ENCODE data around the gene PACRG.

Gene PACRG

GRCh38 chr6:163262080-163262479 is 534.3 kb downstream of the PACRG start:
- TF ChIP-seq MAX (IDR thresholded peaks at IDR 0.05): no peak
- no peak for TF ChIP-seq TCF12 (IDR thresholded peaks at IDR 0.05; ENCODE audit: low read depth)
- TF ChIP-seq TEAD4 (IDR thresholded peaks at IDR 0.05): no peak
- TF ChIP-seq EGR1 (IDR thresholded peaks at IDR 0.05): no peak
- TF ChIP-seq REST (IDR thresholded peaks at IDR 0.05; ENCODE audit: low read depth): no peak

GRCh38 chr6:163263196-163263595 is 535.4 kb downstream of the PACRG start:
- TF ChIP-seq EP300 (IDR thresholded peaks at IDR 0.05; ENCODE audit: borderline replicate concordance): no peak
- TF ChIP-seq CEBPB (IDR thresholded peaks at IDR 0.05): no peak
- no peak for TF ChIP-seq YY1 (IDR thresholded peaks at IDR 0.05; ENCODE audit: low read depth)
- no peak for TF ChIP-seq CREB1 (IDR thresholded peaks at IDR 0.05; ENCODE audit: low read depth)
- no peak for TF ChIP-seq TEAD4 (IDR thresholded peaks at IDR 0.05)
- no peak for TF ChIP-seq TAF1 (IDR thresholded peaks at IDR 0.05; ENCODE audit: low read depth)
- no peak for TF ChIP-seq EGR1 (IDR thresholded peaks at IDR 0.05)
- TF ChIP-seq NFIC (IDR thresholded peaks at IDR 0.05): no peak
- TF ChIP-seq USF1 (IDR thresholded peaks at IDR 0.05): no peak
- TF ChIP-seq RAD21 (IDR thresholded peaks at IDR 0.05; ENCODE audit: low read depth): no peak
- TF ChIP-seq ZBTB7A (IDR thresholded peaks at IDR 0.05; ENCODE audit: low read depth): no peak
- TF ChIP-seq MAX (IDR thresholded peaks at IDR 0.05): no peak
- no peak for TF ChIP-seq FOXM1 (IDR thresholded peaks at IDR 0.05; ENCODE audit: borderline replicate concordance, low read depth)
- no peak for TF ChIP-seq REST (IDR thresholded peaks at IDR 0.05; ENCODE audit: low read depth)

GRCh38 chr6:163263998-163264661 is 536.4 kb downstream of the PACRG start:
- TF ChIP-seq CREB1 (IDR thresholded peaks at IDR 0.05; ENCODE audit: low read depth) (no peak), RAD21 (IDR thresholded peaks at IDR 0.05; ENCODE audit: low read depth) (no peak), YY1 (IDR thresholded peaks at IDR 0.05; ENCODE audit: low read depth) (no peak), TCF12 (IDR thresholded peaks at IDR 0.05; ENCODE audit: low read depth) (no peak), CEBPB (IDR thresholded peaks at IDR 0.05) (no peak), USF1 (IDR thresholded peaks at IDR 0.05) (no peak), MAX (IDR thresholded peaks at IDR 0.05) (no peak), TAF1 (IDR thresholded peaks at IDR 0.05; ENCODE audit: low read depth) (no peak)

GRCh38 chr6:163264662-163265035 is 536.9 kb downstream of the PACRG start:
- TF ChIP-seq EP300 (IDR thresholded peaks at IDR 0.05; ENCODE audit: borderline replicate concordance) (no peak), RAD21 (IDR thresholded peaks at IDR 0.05; ENCODE audit: low read depth) (no peak), USF1 (IDR thresholded peaks at IDR 0.05) (no peak), ZBTB7A (IDR thresholded peaks at IDR 0.05; ENCODE audit: low read depth) (no peak), CREB1 (IDR thresholded peaks at IDR 0.05; ENCODE audit: low read depth) (no peak), YY1 (IDR thresholded peaks at IDR 0.05; ENCODE audit: low read depth) (no peak), TEAD4 (IDR thresholded peaks at IDR 0.05) (no peak), REST (IDR thresholded peaks at IDR 0.05; ENCODE audit: low read depth) (no peak), EGR1 (IDR thresholded peaks at IDR 0.05) (no peak), TAF1 (IDR thresholded peaks at IDR 0.05; ENCODE audit: low read depth) (no peak), TCF12 (IDR thresholded peaks at IDR 0.05; ENCODE audit: low read depth) (no peak), NFIC (IDR thresholded peaks at IDR 0.05) (no peak), FOXM1 (IDR thresholded peaks at IDR 0.05; ENCODE audit: borderline replicate concordance, low read depth) (no peak), MAX (IDR thresholded peaks at IDR 0.05) (no peak), CEBPB (IDR thresholded peaks at IDR 0.05) (no peak)

All from Ishikawa (cell line).